ENCODE measurements around the gene LAPTM5. TPM values are rescaled to one million over a fixed set of nuclear protein-coding genes. Genes with fewer than 3 reads are reported as not detected.

Gene LAPTM5
- total RNA-seq, 1 donor from 2014 or later: 189 TPM

GRCh38 chr1:30755746-30756145, 1.8 kb downstream of the LAPTM5 start:
- Mint-ChIP-seq H3K27ac (peak overlapping the region; percentile 53), H3K4me1 (ENCODE audit: low read depth) (peaks cover 76% of the 10 kb centered on the region), H3K27me3 (ENCODE audit: low read depth) (no peaks in the 10 kb centered on the region), H3K36me3 (ENCODE audit: low read depth) (peaks cover 49% of the 10 kb centered on the region), H3K9me3 (no peaks in the 10 kb centered on the region), H3K4me3 (ENCODE audit: low read depth) (peak overlapping the region; percentile 97)
- DNase-seq (ENCODE audit: low spot score): no peak
- intact Hi-C loops (cut with micrococcal nuclease): loop anchor here (2.0 to 10.0 kb wide), 4 partner anchors 13 to 299 kb away; no protein-coding TSS in a partner anchor

DNA sequence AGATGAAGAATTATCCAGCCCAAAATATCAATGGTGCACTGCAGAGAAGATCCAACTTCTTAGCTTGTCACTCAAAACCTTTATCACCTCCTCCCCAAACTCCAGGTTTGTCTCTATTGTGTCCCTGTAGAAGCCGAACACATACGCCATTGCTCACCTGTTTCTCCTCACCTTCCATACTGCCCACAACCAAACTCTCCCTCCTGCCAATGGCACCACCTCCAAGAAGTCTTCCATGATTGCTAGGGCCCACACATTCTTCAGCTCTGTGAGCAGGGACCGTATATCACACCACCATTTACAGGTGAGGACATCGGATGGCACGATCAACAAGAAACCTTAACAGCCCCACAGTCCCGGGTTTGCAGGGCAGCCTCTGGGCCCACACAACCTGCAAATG, 2.2 kb downstream of the LAPTM5 start:
- no peak for DNase-seq (ENCODE audit: low spot score)
- no peaks in the 10 kb centered on the region for H3K27me3 Mint-ChIP-seq (ENCODE audit: low read depth)
- H3K4me1 Mint-ChIP-seq (ENCODE audit: low read depth): peaks cover 76% of the 10 kb centered on the region
- no peaks in the 10 kb centered on the region for H3K9me3 Mint-ChIP-seq
- peaks cover 49% of the 10 kb centered on the region for H3K36me3 Mint-ChIP-seq (ENCODE audit: low read depth)
- peak overlapping the region; percentile 53 for H3K27ac Mint-ChIP-seq
- intact Hi-C loops (cut with micrococcal nuclease): loop anchor here (10.0 kb wide), 1 partner anchor 299 kb away; no protein-coding TSS in a partner anchor
- peak overlapping the region; percentile 97 for H3K4me3 Mint-ChIP-seq (ENCODE audit: low read depth)

GRCh38 chr1:30754684-30755171, 2.8 kb downstream of the LAPTM5 start:
- Mint-ChIP-seq H3K4me1 (ENCODE audit: low read depth) (peaks cover 76% of the 10 kb centered on the region), H3K36me3 (ENCODE audit: low read depth) (peaks cover 52% of the 10 kb centered on the region), H3K4me3 (ENCODE audit: low read depth) (peak overlapping the region; percentile 97), H3K27me3 (ENCODE audit: low read depth) (no peaks in the 10 kb centered on the region), H3K9me3 (no peaks in the 10 kb centered on the region), H3K27ac (peak overlapping the region; percentile 53)
- no peak for DNase-seq (ENCODE audit: low spot score)
- intact Hi-C loops (cut with micrococcal nuclease): loop anchor here (10.0 kb wide), 1 partner anchor 300 kb away; no protein-coding TSS in a partner anchor

GRCh38 chr1:30753660-30754123, 3.9 kb downstream of the LAPTM5 start:
- Mint-ChIP-seq H3K9me3 (no peaks in the 10 kb centered on the region), H3K36me3 (ENCODE audit: low read depth) (peaks cover 62% of the 10 kb centered on the region), H3K4me1 (ENCODE audit: low read depth) (peaks cover 77% of the 10 kb centered on the region), H3K27me3 (ENCODE audit: low read depth) (no peaks in the 10 kb centered on the region), H3K27ac (peak overlapping the region; percentile 53), H3K4me3 (ENCODE audit: low read depth) (peak overlapping the region; percentile 97)
- DNase-seq (ENCODE audit: low spot score): no peak
- intact Hi-C loops (cut with micrococcal nuclease): loop anchor here (10.0 kb wide), 1 partner anchor 301 kb away; no protein-coding TSS in a partner anchor

DNA sequence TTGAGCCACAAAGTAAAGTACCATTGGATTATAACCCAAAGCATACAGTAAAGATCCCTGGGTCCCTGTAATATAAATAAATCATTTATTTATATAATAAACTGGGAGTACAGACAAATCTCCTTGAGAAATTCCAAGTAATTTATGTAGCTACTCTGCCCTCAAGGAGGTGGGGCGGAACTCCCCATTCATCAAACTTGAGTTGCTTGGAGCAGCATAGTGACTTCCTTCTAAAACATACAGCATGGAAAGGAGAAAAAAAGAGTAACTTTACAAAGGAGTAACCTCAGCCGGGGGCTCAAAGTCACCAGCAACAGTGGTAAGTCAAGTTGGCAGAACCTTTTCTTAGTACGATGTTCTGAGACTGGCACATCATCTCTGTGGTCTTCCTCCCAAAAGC, 4.5 kb downstream of the LAPTM5 start:
- Mint-ChIP-seq H3K4me3 (ENCODE audit: low read depth) (peak overlapping the region; percentile 97), H3K9me3 (no peaks in the 10 kb centered on the region), H3K27me3 (ENCODE audit: low read depth) (no peaks in the 10 kb centered on the region), H3K4me1 (ENCODE audit: low read depth) (peaks cover 77% of the 10 kb centered on the region), H3K27ac (peak overlapping the region; percentile 62), H3K36me3 (ENCODE audit: low read depth) (peaks cover 68% of the 10 kb centered on the region)
- DNase-seq (ENCODE audit: low spot score): no peak
- intact Hi-C loops (cut with micrococcal nuclease): loop anchor here (10.0 kb wide), 1 partner anchor 302 kb away; no protein-coding TSS in a partner anchor

DNA sequence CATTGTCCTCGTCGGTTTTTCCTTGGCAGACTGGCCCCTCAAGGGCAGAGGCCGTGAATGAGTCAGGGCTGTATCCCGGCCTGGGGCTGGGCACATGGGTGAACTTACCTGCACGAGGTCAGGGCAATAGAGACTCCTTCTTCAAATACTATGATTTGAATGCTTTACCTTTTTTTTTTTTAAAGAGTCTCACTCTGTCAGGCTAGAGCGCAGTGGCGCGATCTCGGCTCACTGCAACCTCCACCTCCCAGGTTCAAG, 5.0 kb downstream of the LAPTM5 start:
- Mint-ChIP-seq H3K9me3 (no peaks in the 10 kb centered on the region), H3K36me3 (ENCODE audit: low read depth) (peaks cover 72% of the 10 kb centered on the region), H3K4me1 (ENCODE audit: low read depth) (peaks cover 80% of the 10 kb centered on the region), H3K27me3 (ENCODE audit: low read depth) (no peaks in the 10 kb centered on the region), H3K27ac (peak overlapping the region; percentile 62), H3K4me3 (ENCODE audit: low read depth) (no peak overlapping the region)
- intact Hi-C loops (cut with micrococcal nuclease): loop anchor here (10.0 kb wide), 1 partner anchor 302 kb away; no protein-coding TSS in a partner anchor
- no peak for DNase-seq (ENCODE audit: low spot score)

DNA sequence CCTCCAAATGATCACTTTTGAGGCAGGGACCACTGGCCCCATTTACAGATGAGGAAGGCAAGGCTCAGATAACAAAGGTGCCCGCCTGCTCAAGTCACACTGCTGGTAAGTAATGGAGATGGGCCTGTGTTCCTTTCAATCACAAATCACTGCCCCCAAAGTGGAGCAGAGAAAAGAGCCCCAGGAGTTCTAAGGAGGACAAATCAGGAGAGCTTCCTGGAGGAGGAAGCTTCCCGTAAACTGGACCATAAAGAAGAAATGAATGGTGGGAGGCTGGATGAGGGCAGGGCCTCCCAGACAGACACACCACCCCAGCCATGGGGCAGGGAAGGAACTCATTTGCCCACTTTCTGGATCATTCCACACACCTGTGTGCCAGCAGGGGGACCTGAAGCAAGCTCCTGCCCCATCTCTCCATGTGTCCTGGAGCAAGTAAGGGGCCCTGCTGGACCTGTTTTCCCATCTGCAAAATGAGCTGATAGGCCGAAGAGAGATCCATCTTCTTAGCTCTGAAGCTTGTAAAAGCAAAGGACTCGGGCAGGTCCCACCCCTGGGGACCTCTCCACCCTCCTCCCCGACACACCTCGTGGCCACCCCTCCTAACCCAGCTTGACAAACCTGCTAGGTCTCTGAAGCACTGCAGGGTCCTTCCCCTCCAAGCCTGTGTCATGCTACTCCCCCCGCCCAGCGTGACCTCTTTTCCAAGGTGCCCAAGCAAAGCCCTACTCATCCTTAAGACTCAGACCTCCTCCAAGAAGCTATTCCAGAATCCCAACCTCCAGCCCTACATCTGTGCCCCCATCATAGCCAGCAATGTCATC, 5.5 kb downstream of the LAPTM5 start:
- Mint-ChIP-seq H3K4me1 (ENCODE audit: low read depth) (peaks cover 83% of the 10 kb centered on the region), H3K36me3 (ENCODE audit: low read depth) (peaks cover 73% of the 10 kb centered on the region), H3K9me3 (no peaks in the 10 kb centered on the region), H3K27me3 (ENCODE audit: low read depth) (no peaks in the 10 kb centered on the region), H3K27ac (peak overlapping the region; percentile 62), H3K4me3 (ENCODE audit: low read depth) (no peak overlapping the region)
- DNase-seq (ENCODE audit: low spot score): no peak
- intact Hi-C loops (cut with micrococcal nuclease): loop anchor here (10.0 kb wide), 1 partner anchor 303 kb away; no protein-coding TSS in a partner anchor

DNA sequence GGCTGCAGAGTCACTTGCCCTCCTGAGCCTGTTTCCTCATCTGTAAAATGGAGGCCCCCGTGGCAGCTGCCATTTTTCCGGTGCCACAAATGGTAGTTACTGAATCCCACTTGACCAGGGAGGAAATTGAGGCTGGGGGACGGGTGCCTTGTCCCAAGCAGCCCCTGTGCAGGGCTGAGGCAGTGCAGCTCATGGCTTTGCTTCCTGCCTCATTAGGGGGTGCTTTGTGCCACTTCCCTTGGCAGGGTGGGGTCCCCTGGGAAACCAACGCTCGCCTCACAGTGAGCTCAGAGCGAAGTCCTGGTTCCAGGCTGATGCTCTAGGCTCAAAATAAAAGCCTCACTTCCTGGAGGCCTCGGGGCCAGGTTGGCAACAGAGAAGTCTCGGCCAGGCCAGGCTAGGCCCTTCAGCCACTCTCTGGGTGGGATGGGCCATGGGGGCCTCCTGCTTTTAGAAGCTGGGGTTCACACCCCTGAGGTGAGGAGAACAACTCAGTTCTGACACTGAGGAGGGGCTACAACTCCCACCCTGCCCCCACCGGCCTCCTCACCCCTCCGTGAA, 6.8 kb downstream of the LAPTM5 start:
- Mint-ChIP-seq H3K27ac (peak overlapping the region; percentile 96), H3K4me1 (ENCODE audit: low read depth) (peaks cover 89% of the 10 kb centered on the region), H3K36me3 (ENCODE audit: low read depth) (peaks cover 75% of the 10 kb centered on the region), H3K9me3 (no peaks in the 10 kb centered on the region), H3K27me3 (ENCODE audit: low read depth) (no peaks in the 10 kb centered on the region), H3K4me3 (ENCODE audit: low read depth) (peak overlapping the region; percentile 76)
- intact Hi-C loops (cut with micrococcal nuclease): loop anchor here (10.0 kb wide), 1 partner anchor 304 kb away; no protein-coding TSS in a partner anchor
- no peak for DNase-seq (ENCODE audit: low spot score)

DNA sequence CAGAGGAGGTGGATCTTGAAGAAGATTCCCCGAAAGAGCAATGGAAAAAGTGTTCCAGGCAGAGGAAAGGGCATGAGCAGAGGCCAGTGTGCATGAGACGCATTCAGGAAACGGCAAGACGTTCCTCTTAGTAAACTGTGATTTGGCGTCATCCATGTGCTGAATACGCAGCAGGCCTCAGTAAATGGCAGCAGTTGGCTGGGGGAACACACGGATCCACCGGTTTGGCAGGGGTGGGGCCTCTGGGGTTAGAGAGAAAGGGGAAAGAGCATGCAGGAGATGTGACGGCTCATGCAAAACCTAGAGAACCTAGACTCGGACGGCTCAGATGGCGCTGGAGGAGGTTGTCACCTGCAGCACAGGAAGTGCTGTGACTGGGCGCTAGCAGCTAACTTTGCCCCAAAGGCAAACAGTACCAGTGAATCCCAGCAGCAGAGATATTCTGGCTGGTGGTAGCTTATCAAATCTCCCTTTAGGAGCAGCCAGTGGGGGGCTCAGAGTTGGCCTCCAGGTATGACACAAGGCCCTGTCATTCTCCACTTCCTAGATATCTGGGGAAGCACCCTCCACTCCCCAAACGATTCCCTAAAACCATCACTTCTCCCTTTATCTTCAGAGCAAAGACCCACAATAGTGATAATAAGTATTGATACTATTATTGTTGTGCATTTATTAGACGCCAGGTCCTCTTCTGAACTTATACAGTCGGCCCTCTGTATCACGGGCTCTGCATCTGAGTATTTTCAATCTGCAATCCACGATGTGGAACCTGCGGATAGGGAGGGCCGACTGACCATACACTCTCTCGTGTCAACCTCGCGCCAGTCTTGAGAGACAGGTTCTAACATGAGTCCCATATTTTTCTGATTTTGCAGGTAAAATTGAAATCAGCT, 7.6 kb downstream of the LAPTM5 start:
- H3K36me3 Mint-ChIP-seq (ENCODE audit: low read depth): peaks cover 66% of the 10 kb centered on the region

DNA sequence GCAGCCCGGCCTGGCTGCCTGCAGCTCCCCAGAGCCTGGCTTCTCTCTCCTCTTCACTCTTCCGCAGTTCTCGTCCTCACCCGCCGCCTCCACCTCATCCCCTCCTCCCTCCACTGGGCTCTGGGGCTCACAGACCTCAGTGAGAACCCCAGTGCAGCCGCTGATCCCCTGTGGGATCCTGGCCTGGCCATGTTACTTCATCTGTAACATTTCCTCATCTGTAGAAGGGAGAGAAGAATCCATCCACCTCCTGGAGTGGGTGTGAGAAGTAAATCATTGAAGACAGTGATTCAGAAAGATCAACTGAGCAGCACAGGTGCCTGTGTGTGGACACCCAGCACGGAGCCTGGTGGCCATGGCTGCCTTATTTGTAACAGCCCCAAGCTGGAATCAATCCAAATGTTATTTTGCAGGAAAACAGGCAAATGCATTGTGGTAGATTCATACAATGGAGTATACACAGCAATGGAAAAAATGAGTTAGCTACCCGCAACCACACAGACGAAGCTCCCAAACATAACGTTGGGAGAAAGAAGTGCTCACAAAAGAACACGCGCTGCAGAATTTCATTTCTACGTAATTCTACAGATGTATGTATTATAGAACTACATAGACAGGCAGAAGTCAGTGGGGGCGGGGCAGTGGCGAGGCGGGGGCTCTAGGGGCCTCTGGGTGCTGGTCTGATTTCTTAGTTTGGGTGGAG, 8.7 kb downstream of the LAPTM5 start:
- H3K4me3 Mint-ChIP-seq (ENCODE audit: low read depth): peak overlapping the region; percentile 76
- intact Hi-C loops (cut with micrococcal nuclease): loop anchor here (1.0 to 2.0 kb wide), 2 partner anchors 8 to 16 kb away; partner anchors contain the start of gene LAPTM5
- peaks cover 58% of the 10 kb centered on the region for H3K36me3 Mint-ChIP-seq (ENCODE audit: low read depth)
- peak overlapping the region; percentile 96 for H3K27ac Mint-ChIP-seq
- no peaks in the 10 kb centered on the region for H3K9me3 Mint-ChIP-seq
- no peaks in the 10 kb centered on the region for H3K27me3 Mint-ChIP-seq (ENCODE audit: low read depth)
- DNase-seq (ENCODE audit: low spot score): no peak
- H3K4me1 Mint-ChIP-seq (ENCODE audit: low read depth): peaks cover 90% of the 10 kb centered on the region

More for the DNA sequence above, 7.6 kb downstream of the LAPTM5 start:
- peak; percentile 62 for DNase-seq (ENCODE audit: low spot score)
- intact Hi-C loops (cut with micrococcal nuclease): loop anchor here (1.0 to 10.0 kb wide), 3 partner anchors 7 to 305 kb away; partner anchors contain the start of gene LAPTM5
- no peaks in the 10 kb centered on the region for H3K27me3 Mint-ChIP-seq (ENCODE audit: low read depth)
- H3K27ac Mint-ChIP-seq: peak overlapping the region; percentile 96
- peak overlapping the region; percentile 76 for H3K4me3 Mint-ChIP-seq (ENCODE audit: low read depth)
- H3K4me1 Mint-ChIP-seq (ENCODE audit: low read depth): peaks cover 89% of the 10 kb centered on the region
- H3K9me3 Mint-ChIP-seq: no peaks in the 10 kb centered on the region

- DNase-seq (ENCODE audit: low spot score): no peak
- intact Hi-C loops (cut with micrococcal nuclease): loop anchor here (2.0 kb wide), 1 partner anchor 15 kb away; no protein-coding TSS in a partner anchor
- peak overlapping the region; percentile 96 for H3K27ac Mint-ChIP-seq
- H3K4me1 Mint-ChIP-seq (ENCODE audit: low read depth): peaks cover 90% of the 10 kb centered on the region
- H3K9me3 Mint-ChIP-seq: no peaks in the 10 kb centered on the region
- peaks cover 56% of the 10 kb centered on the region for H3K36me3 Mint-ChIP-seq (ENCODE audit: low read depth)
- H3K27me3 Mint-ChIP-seq (ENCODE audit: low read depth): no peaks in the 10 kb centered on the region
- H3K4me3 Mint-ChIP-seq (ENCODE audit: low read depth): peak overlapping the region; percentile 76
Measured at GRCh38 chr1:30748098-30748698, 9.4 kb downstream of the LAPTM5 start.
